HG02938 (cell line): ENCODE results near the gene OR52B6.
"Not testable (repeated sequence)": the region's sequence is repeated elsewhere in the genome, so short reads cannot be mapped to it uniquely, and the experiment has no call there.

Experiments
- ATAC-seq: cut with Tn5 transposase; IDR thresholded peaks from one replicate; pipeline ENCODE4 v1.9.1; 2021; ENCODE audit warnings: mild to moderate bottlenecking, moderate library complexity; ENCODE audit not compliant: unreplicated experiment

Gene OR52B6

DNA sequence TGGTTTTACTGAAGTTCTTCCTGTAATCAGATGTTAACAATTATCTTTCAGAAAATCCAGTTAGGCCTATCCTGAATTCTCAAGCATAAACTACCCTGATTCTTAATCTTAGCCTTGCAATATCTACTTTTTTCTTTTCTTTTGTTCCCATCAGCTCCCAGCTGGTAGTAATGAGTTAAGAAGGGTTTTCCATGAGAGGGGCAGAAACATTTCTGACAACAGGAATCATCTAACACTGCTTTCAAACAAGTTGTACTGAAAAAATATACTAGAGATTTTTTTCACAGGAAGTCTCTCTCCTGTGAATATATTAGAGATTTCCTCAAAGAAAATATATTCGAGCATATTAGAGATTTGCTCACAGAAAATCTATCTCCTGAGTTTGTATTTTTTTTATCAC is 12.5 kb downstream of the OR52B6 start:
- no peak for ATAC-seq

DNA sequence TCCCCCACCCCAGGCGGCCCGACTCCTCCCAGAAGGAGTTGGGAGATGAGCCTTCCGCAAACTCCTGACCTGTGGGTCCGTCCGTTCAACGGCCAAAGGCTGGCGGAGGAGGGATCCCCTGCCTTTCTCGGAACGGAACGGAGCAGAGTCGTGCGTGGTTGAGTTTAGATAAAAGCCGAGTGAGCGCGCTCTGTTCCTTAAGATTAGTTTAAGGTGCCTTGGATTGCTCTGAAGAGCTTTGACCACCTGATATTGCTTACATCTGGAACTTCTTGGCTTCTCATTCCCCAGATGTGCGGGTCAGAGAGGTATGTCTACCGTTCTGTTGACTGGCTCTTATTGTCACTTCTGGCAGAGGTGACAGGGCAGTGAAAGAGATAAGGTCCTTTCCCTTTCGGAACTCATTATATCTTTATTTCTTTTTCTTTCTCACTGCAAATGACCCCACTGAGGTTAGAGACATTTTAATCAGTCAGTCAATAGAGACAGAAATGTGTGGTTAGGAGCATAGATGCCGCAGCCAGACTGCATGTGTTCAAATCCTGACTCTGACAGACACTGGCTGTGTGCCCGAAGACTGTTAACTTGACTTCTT is 16.0 kb downstream of the OR52B6 start, which contains the start of gene TRIM6:
Gene TRIM6, plus strand, starts transcription at position 31 of the 595 bp plus-strand sequence. Its CDS starts 261 bp downstream, at position 292.
- ATAC-seq = peak; percentile 49

DNA sequence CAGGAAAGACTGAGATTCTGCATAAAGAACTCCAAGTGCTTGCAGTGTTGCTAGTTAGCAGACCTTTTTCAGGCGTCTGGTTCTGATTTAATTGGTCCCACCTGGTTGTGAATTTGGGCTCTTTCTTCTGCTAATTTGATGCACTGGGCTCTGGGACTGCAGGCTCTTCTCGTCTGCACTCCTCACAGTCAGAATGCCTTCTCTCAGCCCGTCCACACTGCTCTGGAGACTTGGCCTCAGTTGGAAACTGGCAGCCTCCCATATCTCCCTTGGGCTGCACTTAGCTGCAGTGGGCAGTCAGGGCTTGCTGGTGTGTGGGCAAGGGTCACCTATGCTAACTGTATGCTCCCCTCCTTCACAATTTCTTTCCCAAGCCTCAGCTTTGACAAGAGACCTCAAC is 17.3 kb downstream of the OR52B6 start:
- no peak for ATAC-seq

DNA sequence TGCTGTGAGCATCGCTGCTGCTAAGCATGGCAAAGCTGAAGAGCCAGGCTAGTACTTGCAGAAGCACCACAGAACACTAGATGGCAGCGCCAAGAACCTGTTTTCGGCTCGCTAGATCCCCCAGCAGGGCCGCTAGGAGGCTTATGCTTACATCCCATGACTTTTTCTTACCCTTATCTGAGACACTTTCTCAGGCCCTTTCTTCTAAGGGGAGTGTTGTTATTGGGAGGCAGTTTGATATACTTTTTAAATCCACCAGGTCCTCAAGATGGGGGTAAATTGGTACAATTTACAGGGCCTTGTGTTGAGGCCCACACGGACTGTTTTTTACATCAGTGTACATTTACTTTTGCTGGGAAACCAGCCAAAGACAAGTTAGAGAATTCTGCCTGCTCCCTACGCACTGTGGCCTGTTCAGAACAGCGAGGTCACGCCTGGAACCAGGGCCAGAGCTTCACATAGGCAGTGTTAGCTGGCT is 19.7 kb downstream of the OR52B6 start:
- ATAC-seq = peak; percentile 90

DNA sequence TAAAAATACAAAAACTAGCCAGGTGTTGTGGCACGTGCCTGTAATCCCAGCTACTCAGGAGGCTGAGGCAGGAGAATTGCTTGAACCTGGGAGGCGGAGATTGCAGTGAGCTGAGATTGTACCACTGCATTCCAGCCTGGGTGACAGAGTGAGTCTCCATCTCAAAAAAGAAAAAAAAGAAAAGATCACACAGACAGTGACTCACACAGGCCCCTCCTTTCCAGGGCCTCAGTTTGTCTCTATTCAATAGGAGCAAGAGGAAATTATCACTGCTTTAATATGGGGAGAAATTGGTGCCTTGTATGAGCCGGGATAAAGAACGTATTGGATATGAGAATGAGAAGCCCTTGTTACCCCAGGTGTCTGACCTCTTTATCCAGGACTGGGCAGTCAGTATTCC is 22.1 kb downstream of the OR52B6 start:
- not testable (repeated sequence) for ATAC-seq

DNA sequence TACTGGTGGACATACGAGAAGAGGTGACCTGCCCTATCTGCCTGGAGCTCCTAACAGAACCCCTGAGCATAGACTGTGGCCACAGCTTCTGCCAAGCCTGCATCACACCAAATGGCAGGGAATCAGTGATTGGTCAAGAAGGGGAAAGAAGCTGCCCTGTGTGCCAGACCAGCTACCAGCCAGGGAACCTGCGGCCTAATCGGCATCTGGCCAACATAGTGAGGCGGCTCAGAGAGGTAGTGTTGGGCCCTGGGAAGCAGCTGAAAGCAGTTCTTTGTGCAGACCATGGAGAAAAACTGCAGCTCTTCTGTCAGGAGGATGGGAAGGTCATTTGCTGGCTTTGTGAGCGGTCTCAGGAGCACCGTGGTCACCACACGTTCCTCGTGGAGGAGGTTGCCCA is 22.6 kb downstream of the OR52B6 start:
- ATAC-seq = no peak

DNA sequence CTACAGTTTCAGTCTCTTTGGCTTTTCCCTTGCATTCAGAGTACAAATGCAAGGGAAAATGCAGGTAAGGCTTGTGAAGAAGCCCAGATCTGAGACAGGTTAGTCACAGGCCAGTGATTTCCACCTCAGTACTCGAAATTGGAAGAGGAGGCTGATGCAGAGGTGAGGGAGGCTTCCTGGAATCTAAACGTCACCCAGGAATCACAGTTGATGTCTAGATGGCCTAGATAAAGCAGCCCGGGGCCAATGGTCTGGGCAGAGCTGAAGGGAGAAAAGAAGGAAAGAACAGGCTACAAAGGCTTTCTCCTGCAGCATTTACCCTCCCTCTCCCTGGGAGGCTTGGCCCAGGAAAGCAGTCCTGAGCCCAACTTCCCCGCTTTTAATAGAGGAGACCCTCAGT is 24.2 kb downstream of the OR52B6 start:
- ATAC-seq = no peak

DNA sequence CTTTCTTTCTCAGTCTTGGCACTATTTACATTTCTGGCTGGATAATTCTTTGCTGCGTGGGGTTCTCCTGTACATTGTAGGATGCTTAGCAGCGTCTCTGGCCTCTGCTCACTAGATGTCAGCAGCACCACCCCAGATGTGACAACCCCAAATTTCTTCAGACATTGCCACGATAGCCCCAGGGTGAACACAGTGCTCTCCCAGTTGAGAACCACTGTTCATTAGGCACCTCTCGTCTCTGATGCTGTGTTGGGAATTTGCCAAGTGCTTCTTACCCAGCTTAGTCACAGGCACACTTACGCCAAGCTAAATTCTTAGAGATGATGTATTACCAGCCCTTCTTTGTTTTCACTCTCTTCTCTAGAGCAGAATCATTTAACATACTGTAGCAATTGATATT is 25.2 kb downstream of the OR52B6 start:
- no peak for ATAC-seq

DNA sequence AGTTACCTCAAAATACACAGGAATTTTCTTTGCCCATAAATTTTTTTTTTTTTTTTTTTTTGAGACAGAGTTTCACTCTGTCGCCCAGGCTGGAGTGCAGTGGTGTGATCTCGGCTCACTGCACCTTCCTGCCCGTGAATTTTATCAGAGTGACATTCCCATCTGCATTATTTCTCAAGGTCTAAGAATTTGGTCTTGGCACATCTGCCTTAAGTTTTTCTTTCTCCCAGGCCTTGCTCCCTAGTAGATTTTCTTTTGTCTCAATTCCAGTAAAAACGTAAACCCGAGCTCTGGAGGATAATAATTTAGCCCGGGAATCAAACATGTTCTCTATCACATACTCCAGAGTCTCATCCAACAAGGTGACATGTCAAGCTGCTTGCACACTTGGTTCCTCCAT is 28.1 kb downstream of the OR52B6 start:
- ATAC-seq = no peak

DNA sequence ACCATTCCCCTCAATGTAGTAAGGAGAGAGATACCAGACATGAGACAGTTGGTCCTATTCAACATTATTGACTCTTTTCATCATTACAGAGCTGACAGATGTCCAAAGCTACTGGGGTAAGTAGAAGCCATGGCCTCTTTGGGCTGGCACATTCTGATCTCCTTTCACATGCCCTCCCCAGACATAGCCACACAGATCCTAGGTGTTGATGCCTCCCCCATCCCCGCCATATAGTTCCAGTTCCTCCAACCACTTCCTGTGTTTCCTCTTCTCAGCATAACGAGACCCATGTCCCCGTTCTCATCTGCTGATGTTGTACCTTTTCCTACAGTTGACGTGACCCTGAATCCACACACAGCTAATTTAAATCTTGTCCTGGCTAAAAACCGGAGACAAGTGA is 29.8 kb downstream of the OR52B6 start:
- ATAC-seq = no peak

DNA sequence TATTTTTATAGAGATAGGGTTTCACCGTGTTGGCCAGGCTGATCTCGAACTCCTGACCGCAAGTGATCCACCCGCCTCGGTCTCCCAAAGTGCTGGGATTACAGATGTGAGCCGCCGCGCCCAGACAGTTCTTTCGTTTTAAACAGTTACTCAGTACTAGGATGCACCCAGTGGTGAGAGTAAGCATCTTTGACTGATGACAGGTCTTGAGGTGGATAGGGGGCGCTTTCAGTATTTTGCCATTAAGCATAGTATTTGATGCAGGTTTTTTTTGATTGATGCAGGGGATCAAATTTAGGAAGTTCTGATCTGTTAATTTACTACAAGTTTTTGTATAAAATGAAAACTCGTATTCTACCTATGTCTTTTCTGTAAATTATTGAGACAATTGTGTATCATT is 30.9 kb downstream of the OR52B6 start:
- no peak for ATAC-seq

DNA sequence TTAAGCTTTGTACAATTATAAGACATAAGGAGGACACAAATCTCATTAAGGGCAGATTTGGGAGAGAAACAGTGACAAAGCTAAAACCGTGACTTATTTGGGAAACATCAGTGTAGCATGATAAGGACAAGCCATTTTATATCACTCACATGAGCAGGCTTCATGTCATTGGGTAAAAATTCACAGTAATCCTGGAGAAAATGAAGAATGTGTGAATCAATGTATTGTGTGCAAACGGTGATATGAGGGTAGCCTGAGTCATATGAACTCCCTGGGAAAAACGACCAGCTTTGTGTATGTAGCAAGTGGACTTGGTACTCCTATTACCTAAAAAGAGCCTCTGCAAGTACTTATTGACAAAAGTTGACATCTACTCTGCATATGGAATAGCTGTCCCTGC is 38.1 kb downstream of the OR52B6 start:
- ATAC-seq = no peak

DNA sequence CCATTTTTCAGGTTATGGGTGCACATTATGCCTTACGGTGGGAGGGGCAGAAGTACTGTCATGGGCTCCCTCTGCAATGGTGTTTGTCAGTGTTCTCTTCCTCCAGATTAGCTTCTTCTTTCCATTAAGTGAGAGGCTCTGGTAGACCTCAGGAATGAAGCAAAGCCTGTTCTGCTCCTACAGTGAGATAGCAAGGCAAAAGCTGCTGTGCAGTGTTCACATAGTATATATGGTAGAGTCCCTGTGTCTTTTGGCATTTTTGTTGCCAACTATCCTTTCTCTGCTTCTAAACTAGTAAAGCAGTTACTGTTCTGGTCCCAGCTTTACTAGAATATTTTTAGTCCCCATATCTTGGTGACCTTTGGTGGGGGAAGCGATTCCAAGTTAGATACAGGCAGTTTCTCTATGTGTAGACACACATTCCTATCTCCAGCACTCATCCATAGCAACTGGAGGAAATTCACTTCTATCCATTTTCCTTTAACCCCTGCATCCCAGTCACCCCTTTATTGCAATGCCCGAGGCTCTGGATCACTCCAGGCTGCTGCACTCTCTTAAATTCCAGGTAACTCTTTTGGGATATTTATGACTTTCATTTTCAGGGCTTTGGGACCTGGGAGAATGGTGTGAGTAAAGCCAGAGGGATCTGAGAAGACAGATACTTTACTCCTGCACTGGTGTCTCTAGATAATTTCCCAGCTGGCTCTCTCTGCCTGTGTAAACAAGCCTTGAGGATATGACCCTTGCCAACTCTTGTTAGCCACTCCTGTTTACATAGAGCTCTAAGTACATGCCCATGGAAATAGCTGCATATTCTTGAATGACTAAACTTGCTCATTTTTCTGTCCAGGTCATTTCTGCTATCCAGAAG is 40.2 kb downstream of the OR52B6 start:
- ATAC-seq = no peak

DNA sequence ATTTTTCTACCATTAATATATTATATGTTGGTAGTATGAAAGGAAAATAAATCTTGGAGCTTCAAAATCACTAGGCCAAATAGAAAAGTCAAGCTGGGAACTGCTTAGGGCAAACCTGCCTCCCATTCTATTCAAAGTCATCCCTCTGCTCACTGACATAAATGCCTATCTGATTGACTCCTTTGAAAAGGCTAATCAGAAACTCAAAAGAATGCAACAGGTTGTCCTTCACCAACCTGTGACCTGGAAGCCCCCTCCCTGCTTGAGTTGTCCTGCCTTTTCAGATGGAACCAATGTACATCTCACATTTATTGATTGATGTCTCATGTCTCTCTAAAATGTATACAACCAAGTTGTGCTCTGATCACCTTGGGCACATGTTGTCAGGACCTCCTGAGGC is 40.9 kb downstream of the OR52B6 start:
- no peak for ATAC-seq

DNA sequence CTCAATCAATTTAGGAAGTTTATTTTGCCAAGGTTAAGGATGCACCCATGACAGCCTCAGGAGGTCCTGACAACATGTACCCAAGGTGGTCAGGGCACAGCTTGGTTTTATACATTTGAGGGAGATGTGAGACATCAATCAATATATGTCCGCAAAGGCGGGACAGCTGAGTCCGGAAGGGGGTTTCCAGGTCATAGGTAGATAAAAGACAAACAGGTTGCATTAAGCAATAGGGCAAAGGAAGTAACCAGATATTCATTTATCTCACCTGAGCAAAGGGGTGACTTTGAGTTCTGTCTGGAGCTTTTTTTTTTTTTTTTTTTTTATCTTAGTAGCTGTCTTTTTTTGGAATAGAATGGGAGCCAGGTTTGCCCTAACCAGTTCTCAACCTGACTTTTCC is 42.1 kb downstream of the OR52B6 start:
- no peak for ATAC-seq

DNA sequence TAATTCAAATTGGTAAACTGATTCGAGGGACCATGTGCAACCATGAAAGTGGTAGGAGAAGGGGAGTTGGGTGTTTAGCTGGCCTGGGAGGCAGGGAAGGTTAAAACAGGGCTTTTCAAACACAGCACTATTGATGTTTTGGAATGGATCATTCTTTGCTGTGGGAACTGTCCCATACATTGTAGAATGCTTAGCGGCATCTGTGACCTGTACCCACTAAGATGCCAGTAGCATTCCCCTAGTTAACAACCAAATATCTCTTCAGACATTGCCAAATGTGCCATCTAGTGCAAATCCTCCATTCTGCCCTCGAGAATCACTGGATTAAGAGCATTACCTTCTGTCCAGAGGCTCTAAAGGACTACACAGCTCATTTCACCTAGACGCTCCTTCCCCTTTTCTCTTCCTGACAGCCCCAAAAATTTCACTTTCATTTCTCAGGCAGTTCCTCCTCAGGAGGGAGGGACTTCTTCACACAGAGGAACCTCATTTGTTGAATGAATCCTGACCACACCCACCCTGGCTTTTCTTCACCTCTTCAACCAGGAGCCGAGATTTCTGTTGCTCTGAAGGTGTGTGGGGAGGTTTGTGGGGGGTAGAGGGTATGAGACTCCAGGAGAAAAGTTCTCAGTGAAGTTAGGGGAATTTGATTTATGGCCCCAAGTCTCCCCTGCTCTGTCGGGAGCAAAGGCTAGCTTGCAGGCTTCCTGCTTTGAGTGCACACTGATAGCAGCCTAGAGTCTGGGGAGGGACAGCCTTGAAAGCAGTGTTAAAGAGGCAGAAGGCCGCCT is 44.0 kb downstream of the OR52B6 start, which contains the start of gene TRIM34:
Gene TRIM34, plus strand, starts transcription at position 513 of the 791 bp plus-strand sequence. CDS start 7,331 bp downstream, outside the sequence.
- ATAC-seq = peak; percentile 98

DNA sequence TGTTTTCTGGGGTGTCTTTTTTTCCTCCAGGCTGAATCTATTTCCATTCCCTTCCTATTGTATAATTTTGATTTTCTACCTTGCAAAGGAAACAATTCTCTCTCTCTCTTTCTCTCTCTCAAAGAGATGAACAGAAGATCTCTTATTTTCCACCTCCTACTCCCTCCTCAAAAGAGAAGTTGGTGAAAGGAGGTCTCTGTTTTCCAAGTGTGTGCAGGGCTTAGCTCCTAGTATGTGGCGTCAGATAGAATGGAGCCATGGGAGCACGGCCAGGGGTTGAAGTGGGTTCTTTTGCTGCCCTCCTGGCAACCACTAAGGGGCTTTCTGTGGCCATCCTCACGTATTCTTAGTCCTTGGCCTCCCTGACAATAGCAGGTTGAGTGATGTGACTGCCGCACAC is 44.6 kb downstream of the OR52B6 start:
- peak; percentile 10 for ATAC-seq

DNA sequence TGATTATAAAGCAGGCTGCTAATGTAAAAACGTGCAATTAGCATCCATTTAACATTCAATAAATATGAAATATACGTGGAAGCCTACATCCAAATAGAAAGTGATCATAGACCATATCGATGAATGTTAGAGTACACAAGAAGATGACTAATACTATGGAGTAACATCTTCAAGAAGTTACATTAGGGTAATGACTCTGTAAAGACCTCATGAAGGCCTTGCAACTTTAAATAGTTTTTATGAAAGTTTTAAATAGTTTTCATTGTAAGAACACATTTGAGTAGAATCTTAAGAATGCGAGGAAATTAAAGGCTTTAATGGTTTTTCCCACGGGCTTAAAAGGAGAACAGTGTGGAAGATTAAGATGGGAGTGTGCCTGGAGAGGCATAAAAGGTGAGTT is 45.5 kb downstream of the OR52B6 start:
- no peak for ATAC-seq

DNA sequence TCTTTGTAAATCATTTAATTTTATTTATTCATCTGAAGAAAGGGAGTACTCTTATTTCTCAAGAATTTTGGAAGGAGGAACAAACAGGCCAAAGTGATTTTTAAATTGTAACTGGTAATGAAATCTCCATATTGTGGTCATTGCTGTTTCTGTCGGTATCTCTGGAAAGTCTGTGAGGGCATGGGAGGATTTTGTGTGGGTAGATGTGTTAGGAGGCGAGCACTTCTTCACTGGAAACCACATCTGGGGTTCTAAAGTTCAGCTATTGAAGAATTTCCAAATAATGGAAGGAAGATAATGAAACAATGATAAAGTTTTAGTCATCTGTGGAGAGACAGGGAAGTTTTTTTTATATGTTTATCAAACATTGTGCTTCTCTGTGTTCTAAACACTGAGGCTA is 50.7 kb downstream of the OR52B6 start:
- ATAC-seq = peak; percentile 5
